CD4-positive, alpha-beta T cell treated with Interleukin-17A for 4 hours (primary cell): ENCODE results near the gene SPATA6.
"Not testable (repeated sequence)": the region's sequence is repeated elsewhere in the genome, so short reads cannot be mapped to it uniquely, and the experiment has no call there.

Experiments used
- DNase-seq: peaks from one replicate; pipeline ENCODE4 v3.0.0-alpha.2; 2020; ENCODE audit warnings: mixed read lengths

The SPATA6 gene

GRCh38 chr1:48471691-48472576, at the start of gene SPATA6:
SPATA6 (minus strand) TSS chr1:48472204; CDS start chr1:48472008, 196 bp downstream.
- peak; percentile 97 for DNase-seq

- not testable (repeated sequence) for DNase-seq
These were observed 47.9 kb upstream of the SPATA6 start for GRCh38 chr1:48519896-48520295.

- no peak for DNase-seq
These were observed 34.9 kb upstream of the SPATA6 start for GRCh38 chr1:48506870-48507269.

GRCh38 chr1:48500541-48501450, 28.8 kb upstream of the SPATA6 start:
- DNase-seq, result no peak

GRCh38 chr1:48499211-48499735, 27.3 kb upstream of the SPATA6 start:
- no peak for DNase-seq

- DNase-seq, result peak; percentile 82
These were observed 26.2 kb upstream of the SPATA6 start for GRCh38 chr1:48498096-48498791.

GRCh38 chr1:48495911-48496310, 23.9 kb upstream of the SPATA6 start:
- DNase-seq, result no peak

GRCh38 chr1:48495166-48495565, 23.2 kb upstream of the SPATA6 start:
- no peak for DNase-seq

- DNase-seq, result no peak
These were observed 22.2 kb upstream of the SPATA6 start for GRCh38 chr1:48493970-48494769.

- DNase-seq, result no peak
These were observed 21.0 kb upstream of the SPATA6 start for GRCh38 chr1:48493041-48493440.

- DNase-seq, result no peak
These were observed 20.4 kb upstream of the SPATA6 start for GRCh38 chr1:48492392-48492791.

- no peak for DNase-seq
These were observed 16.7 kb upstream of the SPATA6 start for GRCh38 chr1:48488721-48489120.

- no peak for DNase-seq
These were observed 8.5 kb upstream of the SPATA6 start for GRCh38 chr1:48480504-48480903.

GRCh38 chr1:48480023-48480422, 8.0 kb upstream of the SPATA6 start:
- DNase-seq, result not testable (repeated sequence)

- DNase-seq, result no peak
These were observed 634 bp upstream of the SPATA6 start for GRCh38 chr1:48472638-48473037.

GRCh38 chr1:48470950-48471690, 884 bp downstream of the SPATA6 start:
- DNase-seq, result no peak

- DNase-seq, result no peak
These were observed 1.5 kb downstream of the SPATA6 start for GRCh38 chr1:48470481-48470855.

GRCh38 chr1:48469616-48470480, 2.2 kb downstream of the SPATA6 start:
- no peak for DNase-seq

GRCh38 chr1:48466594-48466993, 5.4 kb downstream of the SPATA6 start:
- no peak for DNase-seq

- no peak for DNase-seq
These were observed 9.2 kb downstream of the SPATA6 start for GRCh38 chr1:48462716-48463302.
